ENCODE measurements around the gene MT1M. TPM values are rescaled to one million over a fixed set of nuclear protein-coding genes. Genes with fewer than 3 reads are reported as not detected.
A peak's percentile ranks its signal among the peaks of the same experiment; 100 is the strongest.
"Not testable (repeated sequence)": the region's sequence is repeated elsewhere in the genome, so short reads cannot be mapped to it uniquely, and the experiment has no call there.

MT1M gene
- under 1 TPM in 1 of 2 donors, not detected in 1; 0.36 TPM for total RNA-seq

DNA sequence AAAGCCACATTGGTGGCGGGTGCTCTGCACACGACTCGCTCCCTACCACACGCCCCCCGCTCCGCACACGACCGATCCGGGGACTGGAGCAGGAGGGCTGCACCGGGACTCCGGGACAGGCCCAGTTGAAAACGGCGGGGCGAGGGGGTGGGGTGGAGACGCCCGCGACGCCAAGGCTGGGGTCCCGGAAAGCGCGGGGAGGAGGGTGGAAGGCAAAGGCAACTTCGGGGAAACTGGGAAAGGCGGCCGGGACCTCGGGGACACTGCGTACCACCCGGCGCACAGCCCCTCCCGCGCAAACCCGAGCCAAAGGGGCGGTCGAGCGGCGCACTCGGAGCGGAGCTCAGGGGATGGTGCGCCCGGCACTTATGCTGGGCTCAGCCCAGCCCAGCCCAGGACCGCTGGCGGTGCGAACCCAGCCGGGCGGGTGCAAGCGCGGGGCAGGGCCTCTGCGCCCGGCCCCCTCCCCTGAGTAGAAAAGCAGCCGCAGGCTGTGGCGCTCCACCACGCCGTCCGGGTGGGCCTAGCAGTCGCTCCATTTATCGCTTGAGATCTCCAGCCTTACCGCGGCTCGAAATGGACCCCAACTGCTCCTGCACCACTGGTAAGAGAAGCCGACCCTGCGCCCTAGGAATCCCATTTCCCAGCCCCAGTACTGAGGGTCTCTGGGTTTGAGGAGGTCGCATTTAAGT, at the start of gene MT1M:
TSS of gene MT1M (plus strand) at position 504 of the 692 bp plus-strand sequence. CDS start at position 577, 73 bp downstream.
- DNase-seq (ENCODE audit: low spot score) (no peak), ATAC-seq (peak; percentile 73 to 79)
- Mint-ChIP-seq H3K27ac (no peak within 1 kb of the TSS), H3K4me1 (ENCODE audit: low read depth in 2 of 2) (peaks cover 12 to 25% of the 10 kb centered on the region in 2 donors), H3K36me3 (no peaks in the 10 kb centered on the region), H3K27me3 (peaks cover 48 to 67% of the 10 kb centered on the region in 2 donors), H3K9me3 (no peaks in the 10 kb centered on the region), H3K4me3 (peak within 1 kb of the TSS; percentile 66)

DNA sequence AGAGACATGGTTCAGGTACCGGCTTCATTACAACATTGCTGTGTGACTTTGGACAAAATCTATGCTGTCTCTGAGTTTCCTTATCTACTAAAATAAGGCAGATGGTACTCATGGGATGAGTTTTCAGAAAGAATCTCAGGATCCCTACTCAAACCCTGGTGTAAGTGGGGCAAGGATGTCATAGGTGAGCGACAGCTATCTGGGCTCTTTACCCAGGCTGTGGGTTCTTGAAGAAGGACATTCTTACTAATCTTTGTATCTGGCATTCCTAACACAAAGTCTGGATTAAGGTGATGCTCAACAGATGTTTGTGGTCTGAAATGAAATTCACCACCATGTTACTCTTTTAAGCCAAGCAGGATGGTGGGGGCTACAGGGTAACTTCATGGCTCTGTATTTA, 49.5 kb upstream of the MT1M start:
- H3K27me3 Mint-ChIP-seq: peaks cover 11 to 22% of the 10 kb centered on the region in 2 donors
- not testable (repeated sequence) for H3K4me3 Mint-ChIP-seq; H3K27ac Mint-ChIP-seq; ATAC-seq; H3K4me1 Mint-ChIP-seq (ENCODE audit: low read depth in 2 of 2); H3K36me3 Mint-ChIP-seq; H3K9me3 Mint-ChIP-seq; DNase-seq (ENCODE audit: low spot score)

- no peaks in the 10 kb centered on the region for H3K4me1 Mint-ChIP-seq (ENCODE audit: low read depth in 2 of 2)
- H3K4me3 Mint-ChIP-seq: no peak overlapping the region
- H3K27me3 Mint-ChIP-seq: peaks cover 18 to 25% of the 10 kb centered on the region in 2 donors
- ATAC-seq (no peak), DNase-seq (ENCODE audit: low spot score) (no peak)
- no peak overlapping the region for H3K27ac Mint-ChIP-seq
- H3K9me3 Mint-ChIP-seq: no peaks in the 10 kb centered on the region
- no peaks in the 10 kb centered on the region for H3K36me3 Mint-ChIP-seq
These were observed 48.9 kb upstream of the MT1M start for GRCh38 chr16:56583351-56584168.

DNA sequence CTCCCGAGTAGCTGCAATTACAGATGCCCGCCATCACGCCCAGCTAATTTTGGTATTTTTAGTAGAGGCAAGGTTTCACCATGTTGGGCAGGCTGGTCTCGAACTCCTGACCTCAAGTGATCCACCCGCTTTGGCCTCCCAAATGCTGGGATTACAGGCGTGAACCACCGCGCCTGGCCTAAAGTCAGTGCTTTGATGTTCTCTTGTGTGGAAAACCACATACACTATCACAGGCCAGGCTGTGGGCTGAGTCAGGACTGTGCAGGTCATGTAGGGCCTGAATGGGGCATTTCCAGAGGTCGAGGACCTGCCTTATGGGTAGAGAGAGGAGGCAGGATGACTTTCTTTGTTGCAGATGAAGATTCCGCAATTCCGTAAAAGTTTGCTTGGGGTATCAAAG, 48.2 kb upstream of the MT1M start:
- H3K27me3 Mint-ChIP-seq: peaks cover 24 to 30% of the 10 kb centered on the region in 2 donors
- H3K4me1 Mint-ChIP-seq (ENCODE audit: low read depth in 2 of 2): peaks cover 0 to 4% of the 10 kb centered on the region in 2 donors
- no peak overlapping the region for H3K4me3 Mint-ChIP-seq
- no peaks in the 10 kb centered on the region for H3K9me3 Mint-ChIP-seq
- no peak for ATAC-seq
- no peak overlapping the region for H3K27ac Mint-ChIP-seq
- peak; percentile 46 for DNase-seq (ENCODE audit: low spot score)
- no peaks in the 10 kb centered on the region for H3K36me3 Mint-ChIP-seq

DNA sequence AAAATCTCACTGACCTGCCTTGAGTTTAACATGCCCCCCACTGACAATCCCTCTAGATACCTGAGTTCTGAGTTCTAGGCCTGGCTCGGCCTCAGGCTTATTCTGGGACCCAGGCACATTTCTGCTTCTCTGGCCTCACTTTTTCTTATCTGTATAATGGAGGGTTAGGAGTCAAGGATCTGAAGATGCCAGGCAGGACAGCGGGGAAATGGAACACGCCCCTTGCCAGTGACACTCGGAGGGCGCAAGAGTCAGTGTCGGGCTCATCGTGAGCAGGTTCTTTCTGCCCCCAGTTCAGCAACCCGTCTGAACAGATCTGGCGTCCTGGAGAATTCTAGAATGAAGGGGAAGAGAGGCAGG, 43.7 kb upstream of the MT1M start:
- H3K27me3 Mint-ChIP-seq: peaks cover 31 to 35% of the 10 kb centered on the region in 2 donors
- no peaks in the 10 kb centered on the region for H3K9me3 Mint-ChIP-seq
- H3K4me1 Mint-ChIP-seq (ENCODE audit: low read depth in 2 of 2): peaks cover 0 to 7% of the 10 kb centered on the region in 2 donors
- peak overlapping the region; percentile 49 for H3K4me3 Mint-ChIP-seq
- ATAC-seq (no peak), DNase-seq (ENCODE audit: low spot score) (peak; percentile 12)
- H3K36me3 Mint-ChIP-seq: no peaks in the 10 kb centered on the region
- no peak overlapping the region for H3K27ac Mint-ChIP-seq

DNA sequence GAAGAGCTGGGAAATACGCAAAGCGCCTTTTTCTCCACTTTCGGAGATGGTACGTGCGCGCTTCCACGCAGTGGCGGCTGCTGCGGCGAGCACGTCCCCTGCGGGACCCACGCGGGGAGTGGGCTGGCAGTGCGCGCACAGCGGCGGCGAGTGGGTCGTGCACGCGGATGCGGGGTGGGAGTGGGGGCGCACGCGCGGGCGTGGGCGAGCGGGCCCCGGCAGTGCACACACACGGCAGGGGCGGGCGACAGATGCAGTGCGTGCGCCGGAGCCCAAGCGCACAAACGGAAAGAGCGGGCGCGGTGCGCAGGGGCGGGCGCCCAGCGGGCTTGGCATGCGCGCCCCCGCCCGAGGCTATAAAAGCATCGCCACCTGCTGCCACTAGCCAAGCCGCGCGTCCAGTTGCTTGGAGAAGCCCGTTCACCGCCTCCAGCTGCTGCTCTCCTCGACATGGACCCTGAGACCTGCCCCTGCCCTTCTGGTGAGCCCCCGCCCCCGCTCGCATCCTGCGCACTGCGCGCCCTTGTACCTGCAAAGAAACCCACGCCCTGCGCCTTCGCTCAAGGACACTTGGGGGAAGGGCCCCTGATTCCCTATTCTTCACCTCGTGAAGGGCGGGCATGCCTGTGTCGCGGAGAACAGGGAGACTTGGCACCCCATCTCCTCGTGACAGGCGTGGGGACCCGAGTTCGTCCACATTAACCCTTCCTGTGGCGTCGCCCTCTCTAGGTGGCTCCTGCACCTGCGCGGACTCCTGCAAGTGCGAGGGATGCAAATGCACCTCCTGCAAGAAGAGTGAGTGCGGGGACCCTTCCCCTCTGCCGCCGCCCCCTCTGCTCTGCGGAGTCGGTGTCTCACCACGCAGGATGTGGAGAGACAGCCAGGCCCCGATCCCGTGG, 43.1 kb upstream of the MT1M start, which contains the start of gene MT3:
TSS of gene MT3 (plus strand) at position 388 of the 899 bp plus-strand sequence. CDS start at position 451, 63 bp downstream.
- DNase-seq (ENCODE audit: low spot score) (peak; percentile 59), ATAC-seq (peak; percentile 47 to 74)
- Mint-ChIP-seq H3K9me3 (no peaks in the 10 kb centered on the region), H3K27me3 (peaks cover 31 to 35% of the 10 kb centered on the region in 2 donors), H3K27ac (no peak within 1 kb of the TSS), H3K4me1 (ENCODE audit: low read depth in 2 of 2) (peaks cover 0 to 7% of the 10 kb centered on the region in 2 donors), H3K36me3 (no peaks in the 10 kb centered on the region), H3K4me3 (peak within 1 kb of the TSS; percentile 49)

GRCh38 chr16:56591377-56592060, 40.9 kb upstream of the MT1M start:
- Mint-ChIP-seq H3K27ac (no peak overlapping the region), H3K4me1 (ENCODE audit: low read depth in 2 of 2) (peaks cover 0 to 7% of the 10 kb centered on the region in 2 donors), H3K4me3 (no peak overlapping the region), H3K9me3 (no peaks in the 10 kb centered on the region), H3K36me3 (no peaks in the 10 kb centered on the region), H3K27me3 (peaks cover 26 to 27% of the 10 kb centered on the region in 2 donors)
- DNase-seq (ENCODE audit: low spot score) (no peak), ATAC-seq (no peak)

GRCh38 chr16:56593573-56594291, 38.7 kb upstream of the MT1M start:
- Mint-ChIP-seq H3K27me3 (peaks cover 21 to 24% of the 10 kb centered on the region in 2 donors), H3K9me3 (no peaks in the 10 kb centered on the region), H3K4me1 (ENCODE audit: low read depth in 2 of 2) (peaks cover 0 to 10% of the 10 kb centered on the region in 2 donors), H3K27ac (no peak overlapping the region), H3K36me3 (no peaks in the 10 kb centered on the region), H3K4me3 (no peak overlapping the region)
- DNase-seq (ENCODE audit: low spot score): no peak
- ATAC-seq: no peak

- Mint-ChIP-seq H3K27ac (no peak overlapping the region), H3K9me3 (no peaks in the 10 kb centered on the region)
- no peak for ATAC-seq
These were observed 38.2 kb upstream of the MT1M start for GRCh38 chr16:56594292-56594619.

GRCh38 chr16:56600398-56600999, 32.0 kb upstream of the MT1M start:
- Mint-ChIP-seq H3K9me3 (no peaks in the 10 kb centered on the region), H3K27me3 (peaks cover 8 to 23% of the 10 kb centered on the region in 2 donors), H3K36me3 (no peaks in the 10 kb centered on the region), H3K4me1 (ENCODE audit: low read depth in 2 of 2) (peaks cover 7 to 16% of the 10 kb centered on the region in 2 donors), H3K27ac (no peak overlapping the region), H3K4me3 (no peak overlapping the region)
- peak; percentile 43 to 50 for ATAC-seq
- no peak for DNase-seq (ENCODE audit: low spot score)

More at GRCh38 chr16:56594292-56594619, 38.2 kb upstream of the MT1M start:
- peaks cover 18 to 20% of the 10 kb centered on the region in 2 donors for H3K27me3 Mint-ChIP-seq
- no peak overlapping the region for H3K4me3 Mint-ChIP-seq
- no peaks in the 10 kb centered on the region for H3K36me3 Mint-ChIP-seq
- peaks cover 0 to 7% of the 10 kb centered on the region in 2 donors for H3K4me1 Mint-ChIP-seq (ENCODE audit: low read depth in 2 of 2)
- DNase-seq (ENCODE audit: low spot score): no peak

- ATAC-seq (no peak), DNase-seq (ENCODE audit: low spot score) (no peak)
- Mint-ChIP-seq H3K9me3 (no peaks in the 10 kb centered on the region), H3K4me3 (no peak overlapping the region), H3K27me3 (peaks cover 8 to 23% of the 10 kb centered on the region in 2 donors), H3K36me3 (no peaks in the 10 kb centered on the region), H3K4me1 (ENCODE audit: low read depth in 2 of 2) (peaks cover 10 to 22% of the 10 kb centered on the region in 2 donors), H3K27ac (no peak overlapping the region)
These were observed 31.1 kb upstream of the MT1M start for GRCh38 chr16:56601325-56601724.

- ATAC-seq (no peak), DNase-seq (ENCODE audit: low spot score) (no peak)
- Mint-ChIP-seq H3K27me3 (peaks cover 6 to 15% of the 10 kb centered on the region in 2 donors), H3K4me1 (ENCODE audit: low read depth in 2 of 2) (peaks cover 27 to 34% of the 10 kb centered on the region in 2 donors), H3K36me3 (no peaks in the 10 kb centered on the region), H3K9me3 (no peaks in the 10 kb centered on the region), H3K27ac (no peak overlapping the region), H3K4me3 (no peak overlapping the region)
These were observed 28.9 kb upstream of the MT1M start for GRCh38 chr16:56603589-56603988.
